Fibroblast of lung (primary cell): ENCODE data around the gene ZDHHC1.

ENCODE experiments used
- CTCF ChIP-seq, 2 donors: IDR thresholded peaks in 1 of 2; conservative IDR thresholded peaks in 1 of 2; 1 replicate in 1 of 2; 2 replicates in 1 of 2; pipeline ENCODE4 v1.5.1; 2011 to 2012; ENCODE audit warnings: low read length in 2 of 2, control low read depth in 1 of 2, inconsistent platforms in 1 of 2, low read depth in 1 of 2, mild to moderate bottlenecking in 1 of 2
- EZH2 ChIP-seq: IDR thresholded peaks from 2 replicates; pipeline ENCODE4 v1.5.1; 2012; ENCODE audit warnings: low read length, control low read depth, mild to moderate bottlenecking; ENCODE audit errors: missing control alignments

DNA sequence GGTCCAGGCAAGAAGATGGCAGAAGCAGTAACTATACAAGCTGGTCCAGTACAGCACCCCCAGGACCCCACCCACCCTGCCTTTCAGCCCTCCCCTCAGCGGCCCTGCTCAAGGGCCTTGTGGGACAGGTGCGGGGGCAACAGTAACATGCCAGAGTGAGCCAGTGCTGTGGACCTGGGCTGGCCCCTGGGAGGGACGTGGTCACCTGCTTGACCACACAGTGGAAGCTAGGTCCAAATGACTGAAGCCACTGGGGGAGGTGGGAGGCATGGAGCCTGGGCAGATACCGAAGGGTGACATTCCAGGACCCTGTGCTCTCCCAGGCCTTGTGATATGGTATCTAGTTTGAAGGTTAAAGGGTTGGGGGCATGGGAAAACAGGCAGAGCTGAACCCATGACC lies 47.4 kb upstream of the ZDHHC1 start:
- no peak for TF ChIP-seq CTCF (conservative IDR thresholded peaks at IDR 0.05 in 1 of 2, IDR thresholded peaks at IDR 0.05 in 1 of 2; ENCODE audit: low read depth in 1 of 2, low read length in 2 of 2)
- TF ChIP-seq EZH2 = no peak
